Activated CD4-positive, alpha-beta T cell treated with anti-CD3 and anti-CD28 coated beads for 1 hour (primary cell): ENCODE data around the gene SERPINB6.
"Not testable (repeated sequence)": the region's sequence is repeated elsewhere in the genome, so short reads cannot be mapped to it uniquely, and the experiment has no call there.

Experiments
- DNase-seq: peaks from one replicate; pipeline ENCODE4 v3.0.0-alpha.2; 2020

The SERPINB6 gene

DNA sequence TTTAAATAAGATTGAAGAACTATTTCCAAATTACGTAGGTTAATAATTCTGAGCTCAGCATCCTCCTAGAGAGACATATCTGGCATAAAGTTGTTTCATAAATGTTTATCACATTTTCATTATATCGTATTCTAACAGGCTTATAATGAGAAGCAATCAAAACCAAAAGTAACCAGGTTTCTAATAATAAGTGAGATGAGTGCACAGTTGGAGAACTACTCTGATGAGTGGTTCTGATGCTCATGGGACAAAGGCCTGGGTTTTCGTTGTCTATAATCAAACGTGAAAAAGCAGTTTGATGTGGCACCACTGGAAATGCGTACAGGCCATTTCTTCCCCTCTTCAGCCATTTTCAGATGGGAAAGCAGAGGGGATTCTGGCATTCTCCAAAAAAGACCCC lies 4.7 kb upstream of the SERPINB6 start:
- DNase-seq, result no peak

DNA sequence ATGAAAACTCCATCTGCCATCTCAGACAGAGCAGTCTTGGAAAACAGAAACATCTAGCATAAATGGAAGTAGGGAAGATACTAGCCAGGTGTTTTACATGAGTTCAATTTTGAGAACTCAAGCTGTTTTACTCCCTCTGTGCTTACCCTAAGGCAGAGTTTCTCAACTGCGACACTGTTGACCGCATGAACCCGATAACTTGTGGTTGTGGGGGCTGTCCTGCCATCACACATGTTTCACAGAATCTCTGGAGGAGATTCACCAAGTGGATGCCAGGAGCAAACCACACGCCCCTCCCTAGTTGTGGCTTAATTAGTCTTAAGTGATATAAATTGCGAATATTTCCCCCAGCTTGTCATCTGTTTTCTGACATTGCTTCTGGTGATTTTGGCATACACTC lies 2.3 kb upstream of the SERPINB6 start:
- DNase-seq, result no peak

DNA sequence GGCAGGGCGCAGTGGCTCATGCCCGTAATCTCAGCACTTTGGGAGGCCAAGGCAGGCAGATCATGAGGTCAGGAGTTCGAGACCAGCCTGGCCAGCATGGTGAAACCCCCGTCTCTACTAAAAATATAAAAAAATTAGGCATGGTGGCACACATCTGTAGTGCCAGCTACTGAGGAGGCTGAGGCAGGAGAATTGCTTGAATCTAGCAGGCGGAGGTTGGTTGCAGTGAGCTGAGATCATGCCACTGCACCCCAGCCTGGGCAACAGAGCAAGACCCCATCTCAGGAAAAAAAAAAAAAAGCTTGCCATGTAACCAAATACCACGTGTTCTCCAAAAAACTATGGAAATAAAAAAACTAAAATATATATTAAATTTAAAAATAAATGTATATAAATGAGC lies 1.8 kb upstream of the SERPINB6 start:
- not testable (repeated sequence) for DNase-seq

DNA sequence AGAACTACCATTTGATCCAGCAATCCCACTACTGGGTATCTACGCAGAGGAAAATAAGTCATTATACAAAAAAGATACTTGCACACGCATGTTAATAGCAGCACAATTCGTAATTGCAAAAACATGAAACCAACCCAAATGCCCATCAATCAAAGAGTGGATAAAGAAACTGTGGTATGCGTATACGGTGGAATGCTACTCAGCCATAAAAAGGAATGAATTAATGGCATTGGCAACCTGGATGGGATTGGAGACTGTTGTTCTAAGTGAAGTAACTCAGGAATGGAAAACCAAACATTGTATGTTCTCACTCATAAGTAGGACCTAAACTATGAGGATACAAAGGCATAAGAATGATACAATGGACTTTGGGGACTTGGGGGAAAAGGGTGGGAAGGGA lies 1.3 kb upstream of the SERPINB6 start:
- DNase-seq, result not testable (repeated sequence)

DNA sequence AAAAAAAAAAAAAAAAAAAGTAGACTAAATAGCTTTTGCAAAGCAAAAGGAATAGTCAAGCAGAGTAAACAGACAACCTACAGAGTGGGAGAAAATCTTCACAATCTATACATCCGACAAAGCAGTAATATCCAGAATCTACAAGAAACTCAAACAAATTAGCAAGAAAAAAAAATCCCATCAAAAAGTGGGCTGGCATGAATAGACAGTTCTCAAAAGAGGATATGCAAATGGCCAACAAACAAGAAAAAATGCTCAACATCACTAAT lies 786 bp upstream of the SERPINB6 start:
- DNase-seq, result not testable (repeated sequence)

DNA sequence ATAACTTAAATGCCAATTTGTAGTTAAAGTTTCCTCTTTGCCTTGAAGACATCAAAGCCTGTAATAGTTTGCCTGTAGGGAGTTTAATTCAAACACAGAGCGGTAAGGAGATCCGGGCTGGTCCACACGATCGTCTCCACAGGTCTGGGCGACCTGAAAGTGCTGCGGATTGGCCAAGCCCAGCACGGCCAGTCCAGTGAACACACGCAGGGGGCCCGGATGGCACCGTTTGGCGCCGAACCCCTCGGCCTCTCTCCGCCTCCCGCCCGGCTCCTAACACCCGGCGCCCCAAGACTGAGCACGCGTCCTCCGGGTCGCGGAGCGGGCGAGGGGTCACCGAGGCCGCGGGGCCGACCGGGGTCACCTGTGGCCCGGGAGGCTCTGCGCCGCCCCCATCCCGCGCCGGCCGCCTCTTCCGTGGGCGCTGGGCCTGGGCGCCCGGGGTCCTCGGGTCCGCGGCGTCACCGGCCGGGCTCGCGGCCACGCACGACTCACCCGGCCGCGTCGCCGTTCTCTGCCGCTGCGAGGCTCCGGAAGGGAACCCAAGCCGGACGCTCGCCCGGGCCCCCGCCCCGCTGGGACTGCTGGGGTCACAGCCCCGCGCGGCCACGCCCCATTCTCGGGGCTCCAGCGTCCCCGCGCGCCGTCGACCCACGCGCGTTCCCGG lies 481 bp downstream of the SERPINB6 start:
- peak; percentile 21 for DNase-seq

DNA sequence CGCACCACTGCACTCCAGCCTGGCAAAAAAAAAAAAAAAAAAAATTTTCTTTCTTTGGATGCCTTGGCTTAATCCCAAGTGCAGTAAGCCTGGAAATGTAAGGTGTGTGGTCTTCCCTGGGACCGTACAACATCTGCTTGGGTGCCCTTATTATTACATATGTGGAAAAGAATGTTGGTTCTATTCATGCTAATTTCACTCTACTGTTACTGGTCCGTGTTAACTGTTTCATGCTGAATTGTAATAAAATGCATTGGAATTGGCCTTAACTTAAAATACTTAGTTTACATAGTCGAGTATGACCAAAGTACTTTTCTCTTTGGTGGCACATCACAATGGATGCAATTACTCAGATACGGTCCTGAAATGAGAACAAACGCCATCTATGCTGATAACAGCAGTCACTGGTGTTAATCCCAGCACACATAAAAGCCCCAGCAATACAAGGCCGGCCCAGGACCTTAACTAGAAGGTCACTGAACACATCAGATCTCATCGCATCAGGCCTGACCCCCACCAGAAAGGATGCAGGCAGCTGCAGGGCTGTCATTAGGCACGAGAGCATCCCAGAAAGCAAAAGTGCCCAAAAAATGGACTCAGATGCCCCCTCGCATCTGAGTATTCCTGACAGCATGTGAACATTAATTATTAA lies 1.2 kb downstream of the SERPINB6 start:
- no peak for DNase-seq

DNA sequence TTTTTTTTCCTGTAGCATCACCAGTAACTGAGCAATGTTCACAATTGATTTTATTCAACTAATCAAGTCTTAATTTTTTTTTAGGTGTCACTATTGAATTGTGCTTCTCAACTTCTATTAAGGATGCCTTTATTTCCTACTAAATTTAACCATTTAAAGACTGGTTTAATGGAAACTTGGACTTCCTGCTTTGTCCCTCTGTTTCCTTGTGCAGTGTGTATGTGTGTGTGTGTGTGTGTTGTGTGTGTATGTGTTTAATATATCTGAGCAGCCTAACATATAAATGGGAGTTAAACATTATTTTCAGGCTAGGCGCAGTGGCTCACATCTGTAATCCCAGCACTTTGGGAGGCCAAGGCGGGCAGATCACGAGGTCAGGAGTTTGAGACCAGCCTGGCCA lies 1.8 kb downstream of the SERPINB6 start:
- DNase-seq, result no peak

DNA sequence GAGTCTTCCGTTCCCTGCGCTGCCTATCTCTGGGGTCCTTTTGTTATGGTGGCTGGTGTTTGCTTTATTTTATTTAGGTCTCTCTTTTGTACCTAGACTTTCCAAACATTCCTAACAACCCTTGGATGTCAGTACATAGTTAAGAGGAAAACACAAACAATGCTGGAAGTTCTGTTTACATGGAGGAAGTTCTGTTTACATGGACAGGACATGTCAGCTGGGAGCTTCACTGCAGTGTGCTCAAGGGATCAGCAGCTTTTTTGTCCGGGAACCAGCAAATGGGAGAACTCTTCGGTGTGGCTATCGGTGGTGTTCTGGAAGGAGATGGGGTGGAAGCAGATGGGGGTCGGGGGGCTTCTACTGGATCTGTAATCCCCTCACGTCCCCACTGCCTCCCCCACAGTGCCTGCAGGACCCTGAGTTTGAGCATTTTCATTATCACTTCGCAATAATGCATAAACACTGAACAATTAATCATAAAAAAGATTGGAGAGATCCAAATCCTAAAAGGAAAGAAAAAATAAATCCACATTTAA lies 2.7 kb downstream of the SERPINB6 start:
- no peak for DNase-seq

DNA sequence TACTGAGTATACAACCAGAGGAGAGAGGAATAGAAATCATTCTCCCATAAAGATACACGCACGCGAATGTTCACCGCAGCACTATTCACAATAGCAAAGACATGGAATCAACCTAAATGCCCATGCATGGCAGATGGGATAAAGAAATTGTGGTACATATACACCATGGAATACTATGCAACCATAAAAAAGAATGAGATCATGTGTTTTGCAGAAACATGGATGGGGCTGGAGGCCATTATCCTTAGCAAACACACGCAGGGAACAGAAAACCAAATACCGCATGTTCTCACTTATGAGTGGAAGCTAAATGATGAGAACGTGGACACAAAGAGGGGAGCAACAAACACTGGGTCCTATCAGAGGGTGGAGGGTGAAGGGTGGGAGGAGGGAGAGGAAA lies 3.4 kb downstream of the SERPINB6 start:
- DNase-seq, result no peak

DNA sequence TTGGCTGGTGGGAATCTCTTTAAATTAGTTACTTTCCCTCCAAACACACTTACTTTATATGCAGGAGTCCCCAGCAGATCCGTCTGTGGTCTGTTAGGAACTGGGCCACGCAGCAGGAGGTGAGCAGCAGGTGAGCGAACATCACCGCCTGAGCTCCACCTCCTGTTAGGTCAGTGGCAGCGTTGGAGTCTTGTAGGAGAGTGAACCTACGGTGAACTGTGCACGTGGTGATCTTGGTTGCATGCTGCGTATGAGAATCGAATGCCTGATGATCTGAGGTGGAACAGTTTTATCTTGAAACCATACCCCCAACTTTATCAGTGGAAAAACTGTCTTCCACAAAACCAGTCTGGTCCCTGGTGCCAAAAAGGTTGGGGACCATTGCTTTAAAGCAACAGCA lies 5.0 kb downstream of the SERPINB6 start:
- no peak for DNase-seq

DNA sequence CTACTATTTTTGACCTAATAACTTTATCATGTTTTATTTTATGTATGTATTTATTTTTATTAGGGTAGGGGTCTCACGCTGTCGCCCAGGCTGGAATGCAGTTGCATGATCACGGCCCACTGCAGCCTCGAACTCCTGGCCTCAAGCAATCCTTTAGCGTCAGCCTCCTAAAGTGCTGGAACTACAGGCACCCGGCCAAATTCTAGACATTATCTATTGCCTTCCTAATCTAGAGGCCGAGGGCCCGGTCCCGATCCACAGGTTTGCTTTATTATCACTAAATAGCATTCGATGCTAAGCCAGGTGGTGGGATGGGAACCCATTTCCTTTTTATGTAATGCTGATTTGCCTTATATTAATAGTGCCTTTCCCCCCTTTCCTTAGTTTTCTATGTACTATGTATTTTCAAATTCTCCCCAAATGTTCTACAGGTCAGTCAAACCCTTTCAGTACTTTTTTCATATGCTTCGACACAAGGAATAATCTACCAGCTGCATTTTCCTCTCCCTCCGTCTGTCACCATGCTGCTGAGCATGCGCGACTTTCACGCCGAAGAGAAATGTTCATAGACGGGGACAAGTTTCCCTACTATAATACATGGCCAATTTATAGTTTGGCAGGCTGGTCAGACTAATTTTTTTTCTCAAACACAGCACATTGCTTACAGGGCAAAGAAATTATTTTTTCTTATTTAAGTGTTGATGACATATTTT lies 6.4 kb downstream of the SERPINB6 start:
- DNase-seq, result no peak

DNA sequence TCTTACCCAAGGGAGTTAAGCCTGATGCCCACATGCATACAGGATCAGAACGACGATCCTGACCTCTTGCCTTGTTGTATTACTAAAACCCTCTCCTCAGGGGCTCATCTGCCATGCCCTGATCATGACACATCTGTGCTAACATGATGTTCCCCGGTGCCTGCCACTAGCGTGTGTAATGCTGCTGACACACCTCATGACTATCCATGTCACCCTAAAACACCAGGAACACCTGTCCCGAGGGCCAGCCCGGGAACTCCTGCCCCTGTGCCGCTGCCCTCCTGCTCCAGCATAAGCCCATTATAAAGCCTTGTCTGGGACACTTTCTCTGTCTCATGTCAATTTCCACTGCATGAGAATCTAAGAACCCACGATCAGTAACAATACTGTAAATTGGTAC lies 7.6 kb downstream of the SERPINB6 start:
- no peak for DNase-seq

DNA sequence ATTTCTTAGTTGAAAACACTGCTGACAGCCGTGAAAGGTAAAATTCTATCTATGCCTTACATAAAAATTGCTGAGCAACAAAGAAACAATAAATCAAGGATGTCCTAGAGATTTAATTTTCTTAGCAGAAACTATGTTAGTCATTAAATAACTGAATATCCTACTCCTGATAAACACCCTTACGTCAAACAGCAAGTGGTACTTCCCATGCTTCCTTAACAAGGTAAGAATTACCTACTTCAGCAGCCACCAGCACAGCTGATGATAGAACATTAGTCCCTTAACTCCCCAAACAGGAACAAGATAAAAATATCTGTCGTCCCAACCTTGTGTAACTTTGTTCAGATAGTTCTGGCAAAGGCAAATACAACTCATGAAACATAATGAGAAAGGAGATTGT lies 8.7 kb downstream of the SERPINB6 start:
- no peak for DNase-seq

DNA sequence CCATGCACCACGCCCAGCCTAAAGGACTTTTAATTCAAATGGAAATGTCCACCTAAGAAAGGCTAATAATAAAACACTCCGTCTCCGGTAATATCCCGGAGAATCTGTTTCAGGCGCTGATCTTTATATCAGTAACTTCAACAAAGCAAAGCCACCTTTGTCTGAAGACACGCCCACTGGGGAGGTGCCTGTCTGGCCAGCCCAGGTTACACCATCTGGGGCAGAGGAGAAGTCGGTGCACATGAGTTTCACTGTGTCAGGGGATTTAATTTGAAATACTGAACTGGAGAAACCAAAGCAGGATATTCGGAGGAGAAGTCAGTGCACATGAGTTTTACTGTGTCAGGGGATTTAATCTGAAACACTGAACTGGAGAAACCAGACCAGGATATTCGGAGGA lies 9.4 kb downstream of the SERPINB6 start:
- no peak for DNase-seq

DNA sequence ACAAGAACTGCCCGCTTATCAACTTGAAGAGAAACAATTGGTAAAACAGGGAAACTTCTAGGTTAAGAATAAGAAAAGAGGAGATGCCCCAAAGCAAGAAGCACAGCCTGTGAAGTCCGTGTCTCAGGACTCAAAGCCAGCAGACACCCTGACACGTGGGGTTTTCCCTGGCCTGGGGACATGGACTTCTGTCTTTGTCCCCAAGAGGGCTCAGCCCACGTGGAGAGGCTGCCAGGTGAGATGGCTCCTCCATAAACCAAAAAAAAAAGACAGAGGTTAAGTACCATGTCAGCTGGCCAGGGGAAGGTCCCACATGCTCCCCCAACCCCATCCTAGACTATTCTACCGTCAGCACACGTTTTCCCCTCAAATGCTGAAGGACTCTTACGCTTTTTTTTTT lies 9.9 kb downstream of the SERPINB6 start:
- no peak for DNase-seq

DNA sequence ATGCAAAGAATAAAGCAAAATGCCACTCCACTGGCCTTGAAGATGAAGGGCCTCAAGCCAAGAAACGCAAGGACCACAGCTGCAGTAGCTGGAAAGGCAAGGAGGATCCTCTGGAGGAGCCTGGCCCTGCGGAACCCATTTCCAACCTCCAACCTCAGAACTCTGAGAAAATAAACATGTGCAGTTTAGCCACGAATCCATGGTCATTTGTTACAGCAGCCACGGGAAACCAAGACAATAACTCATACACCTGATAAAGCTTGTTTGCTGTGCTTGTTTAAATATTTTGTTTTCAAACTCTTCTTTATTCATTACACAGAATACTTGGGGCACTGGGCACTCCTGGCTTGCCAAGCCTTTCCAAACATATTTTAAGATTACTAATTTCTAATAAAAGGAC lies 10.4 kb downstream of the SERPINB6 start:
- DNase-seq, result no peak

DNA sequence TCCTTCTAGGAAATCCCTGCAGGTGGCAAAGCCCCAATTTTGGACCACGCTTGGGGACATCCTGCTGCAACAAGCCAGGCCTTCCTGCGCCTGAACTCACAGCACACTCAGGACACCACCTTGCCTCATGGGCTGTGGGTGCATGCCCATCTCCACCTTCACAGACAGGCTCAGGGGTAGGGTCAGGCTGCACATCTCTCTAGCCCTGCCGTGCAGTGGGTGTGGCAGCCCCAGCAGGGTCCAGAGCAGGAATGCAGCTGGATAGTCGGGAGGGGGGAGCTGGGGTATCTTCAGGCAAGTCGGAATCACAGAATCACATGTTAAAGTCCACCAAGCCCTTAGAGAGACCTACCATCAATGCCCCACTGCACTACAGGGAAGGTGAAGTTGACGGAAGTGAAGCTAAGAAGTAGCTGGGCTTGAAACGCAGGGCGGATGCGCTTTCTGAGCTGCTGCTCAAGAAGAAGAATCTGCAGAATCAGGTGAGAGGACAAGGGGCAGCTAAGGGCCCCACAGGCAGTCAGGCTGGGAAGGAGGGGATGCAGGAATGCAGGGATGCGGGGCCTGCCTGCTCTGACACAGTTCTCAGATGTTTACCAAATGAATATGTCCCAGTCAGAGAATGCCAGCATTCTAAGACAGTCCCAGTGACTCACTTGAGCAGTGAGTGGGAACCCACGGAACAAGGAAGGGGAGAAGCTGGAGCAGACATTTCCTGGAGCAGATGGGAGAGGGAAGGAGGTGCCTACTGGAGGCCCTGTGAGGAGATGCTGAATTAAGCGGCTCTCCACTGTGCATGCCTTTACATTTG lies 11.3 kb downstream of the SERPINB6 start:
- DNase-seq, result no peak

DNA sequence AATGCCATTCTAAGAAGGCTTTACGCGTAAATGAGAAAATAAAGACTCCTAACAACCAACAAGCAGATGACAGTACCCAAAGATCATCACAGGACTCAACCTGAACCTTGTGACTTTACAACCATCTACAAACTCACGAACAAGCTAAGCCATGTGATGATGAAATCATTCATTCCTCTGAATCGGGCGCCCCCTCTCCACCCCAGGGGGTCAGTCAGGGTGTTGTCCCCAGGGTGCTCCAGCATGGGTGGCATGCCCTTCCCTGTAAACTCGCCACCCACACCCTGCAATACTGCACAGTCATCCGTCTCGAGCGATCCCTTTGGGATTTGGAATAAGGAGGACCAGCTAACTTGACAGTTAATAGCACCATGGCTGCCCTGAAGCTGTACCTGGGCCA lies 12.6 kb downstream of the SERPINB6 start:
- no peak for DNase-seq

DNA sequence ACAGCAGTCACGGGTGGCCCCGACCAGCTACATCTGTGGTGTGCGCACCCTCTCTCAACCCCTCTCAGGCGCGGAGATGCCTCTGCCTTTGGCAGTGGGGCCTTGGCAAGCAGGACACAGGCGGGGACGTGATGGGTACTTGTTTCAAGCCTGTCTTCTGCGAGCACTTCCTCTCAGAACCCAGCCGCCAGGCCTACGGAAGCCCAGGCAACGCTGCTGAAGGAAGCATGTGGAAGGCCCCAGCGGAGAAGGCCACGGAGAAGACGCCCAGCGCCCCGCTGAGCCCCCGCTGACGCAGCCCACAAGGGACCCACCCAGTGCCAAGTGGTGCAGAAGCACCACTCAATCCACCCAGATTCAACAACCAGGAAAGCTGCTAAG lies 13.0 kb downstream of the SERPINB6 start:
- DNase-seq, result no peak

DNA sequence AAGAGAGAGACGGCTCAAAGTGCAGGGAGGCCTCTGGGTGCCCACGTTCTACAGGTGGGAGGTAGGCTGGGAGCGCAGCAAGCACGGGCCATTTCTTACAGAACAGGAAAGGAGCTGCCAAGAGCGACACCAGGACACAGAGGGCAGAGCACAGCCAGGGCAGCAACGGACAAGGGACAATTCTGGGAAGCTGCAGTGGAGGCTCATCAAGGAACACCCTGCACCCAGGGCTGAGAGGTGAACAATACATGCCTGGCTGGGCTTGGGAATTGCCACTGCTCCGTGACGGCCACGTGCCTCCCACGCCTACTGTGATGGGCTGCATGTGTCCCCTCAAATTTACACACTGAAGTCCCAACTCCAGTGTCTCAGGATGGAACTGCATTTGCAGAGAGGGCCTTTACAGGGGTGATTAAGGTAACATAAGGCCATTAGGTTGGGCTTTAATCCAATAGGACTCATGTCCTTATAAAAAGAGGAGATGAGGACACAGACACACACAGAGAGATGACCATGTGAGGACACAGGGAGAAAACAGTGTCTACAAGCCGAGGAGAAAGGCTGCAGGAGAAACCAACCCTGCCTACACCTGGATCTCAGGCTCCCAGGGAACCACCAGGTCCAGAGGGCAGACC lies 13.6 kb downstream of the SERPINB6 start:
- DNase-seq, result no peak

DNA sequence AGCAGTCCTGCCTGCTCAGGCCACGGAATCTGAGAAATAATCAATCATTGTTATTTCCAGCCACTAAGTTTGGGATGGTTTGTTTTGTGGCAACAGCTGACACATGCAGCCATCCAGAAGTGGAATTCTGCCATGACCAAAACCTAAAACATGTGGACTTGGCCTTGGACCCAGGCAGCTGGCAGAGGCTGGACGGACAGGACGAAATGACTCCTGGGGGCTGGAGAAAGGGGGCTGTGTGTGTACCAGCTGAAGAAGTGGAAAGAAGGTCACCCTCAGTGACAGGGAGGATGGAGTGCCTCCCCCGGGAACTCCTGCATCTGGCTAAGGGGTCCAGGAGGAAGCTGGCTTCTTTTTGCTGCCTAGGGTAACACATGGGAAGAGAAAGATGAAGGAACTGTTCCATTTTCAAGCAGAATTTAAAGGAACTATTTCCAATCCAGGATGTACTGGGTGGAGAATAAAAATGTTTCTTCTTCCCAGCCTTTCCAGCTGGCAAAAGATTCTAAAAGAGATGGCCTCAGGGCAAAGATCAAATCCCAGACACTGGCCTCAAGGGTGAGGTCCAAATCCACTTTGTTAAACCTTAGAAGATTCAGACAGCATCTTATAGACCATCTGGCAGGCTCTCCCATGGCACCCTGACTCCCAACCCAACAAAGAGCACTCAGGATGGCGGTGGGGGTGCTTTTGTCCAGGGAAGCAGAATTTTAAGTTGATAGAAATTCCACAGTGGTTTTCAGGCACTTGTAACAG lies 14.3 kb downstream of the SERPINB6 start:
- no peak for DNase-seq
